Measurements from ENCODE around the gene SNAI1.
A peak's percentile ranks its signal among the peaks of the same experiment; 100 is the strongest.

The SNAI1 gene

GRCh38 chr20:49982346-49983122 is at the start of gene SNAI1:
Gene SNAI1, plus strand, starts transcription at chr20:49982980. Its CDS starts 80 bp downstream, at chr20:49983060.
- DNase-seq (ENCODE audit: low spot score): peak; percentile 83
- peak within 1 kb of the TSS; percentile 12 to 87 for H3K27ac ChIP-seq
- peak; percentile 23 for TF ChIP-seq CTCF (IDR thresholded peaks at IDR 0.05)
- H3K4me3 ChIP-seq: peak within 1 kb of the TSS; percentile 83

- H3K27ac ChIP-seq: peak overlapping the region; percentile 93 to 96
- H3K4me3 ChIP-seq: peak overlapping the region; percentile 94
- no peak for TF ChIP-seq CTCF (IDR thresholded peaks at IDR 0.05)
- no peak for DNase-seq (ENCODE audit: low spot score)
Observed at GRCh38 chr20:49935746-49936152, 47.0 kb upstream of the SNAI1 start.

- TF ChIP-seq CTCF (IDR thresholded peaks at IDR 0.05): no peak
- Histone ChIP-seq H3K27ac (peak within 1 kb of the TSS; percentile 93 to 96), H3K4me3 (peak within 1 kb of the TSS; percentile 94)
- DNase-seq (ENCODE audit: low spot score): peak; percentile 93
Observed at GRCh38 chr20:49936153-49937026, 46.4 kb upstream of the SNAI1 start, which contains the start of gene RNF114. Gene RNF114, plus strand, starts transcription at chr20:49936397. Its CDS starts 16 bp downstream, at chr20:49936413.

- DNase-seq (ENCODE audit: low spot score): no peak
- H3K27ac ChIP-seq: peak overlapping the region; percentile 93 to 96
- H3K4me3 ChIP-seq: peak overlapping the region; percentile 94
- TF ChIP-seq CTCF (IDR thresholded peaks at IDR 0.05): no peak
Observed at GRCh38 chr20:49937027-49937929, 45.5 kb upstream of the SNAI1 start.

GRCh38 chr20:49938173-49939163 is 44.3 kb upstream of the SNAI1 start:
- no peak for TF ChIP-seq CTCF (IDR thresholded peaks at IDR 0.05)
- peak overlapping the region; percentile 94 for H3K4me3 ChIP-seq
- DNase-seq (ENCODE audit: low spot score): peak; percentile 52
- H3K27ac ChIP-seq: peak overlapping the region; percentile 14 to 47

Data from coronary artery (tissue), 2 donors.